ENCODE data around the gene FRMD4B. TPM values are rescaled to one million over a fixed set of nuclear protein-coding genes. Genes with fewer than 3 reads are reported as not detected.

FRMD4B gene
- total and polyA plus RNA-seq, 2 experiments from 2014 or later = 6.4 to 12.8 TPM

- no peak overlapping the region for H3K27ac Mint-ChIP-seq
- Histone ChIP-seq H3K27me3 (ENCODE audit: insufficient read depth) (no peaks in the 10 kb centered on the region), H3K27ac (ENCODE audit: low read depth) (no peak overlapping the region), H3K9me2 (ENCODE audit: insufficient read depth) (no peaks in the 10 kb centered on the region), H3K4me3 (no peak overlapping the region), H3K4me2 (no peak overlapping the region), H3K36me3 (ENCODE audit: insufficient read depth) (no peaks in the 10 kb centered on the region), H2AFZ (no peak overlapping the region), H3K4me1 (ENCODE audit: insufficient read depth) (no peaks in the 10 kb centered on the region), H3F3A (replicated peaks; ENCODE audit: low read depth) (no peaks in the 10 kb centered on the region), H3K79me2 (replicated peaks; ENCODE audit: insufficient read depth) (no peaks in the 10 kb centered on the region), H4K20me1 (replicated peaks; ENCODE audit: insufficient read depth) (no peaks in the 10 kb centered on the region)
- ATAC-seq (no peak), DNase-seq (ENCODE audit: low spot score) (no peak)
- H3K27me3 Mint-ChIP-seq (ENCODE audit: insufficient read depth, low read depth, poor library complexity) = no peaks in the 10 kb centered on the region
- H3K9me3 Mint-ChIP-seq = no peaks in the 10 kb centered on the region
- H3K36me3 Mint-ChIP-seq (ENCODE audit: low read depth) = no peaks in the 10 kb centered on the region
- H3K4me1 Mint-ChIP-seq = no peaks in the 10 kb centered on the region
- TF ChIP-seq ETS1 (IDR thresholded peaks at IDR 0.05) (no peak), JUNB (IDR thresholded peaks at IDR 0.05; ENCODE audit: unreplicated experiment) (no peak), CTCF (conservative IDR thresholded peaks at IDR 0.05; ENCODE audit: low read depth in 2 of 2) (no peak), EZH2phosphoT487 (IDR thresholded peaks at IDR 0.05; ENCODE audit: unreplicated experiment) (no peak), STAT1 (IDR thresholded peaks at IDR 0.05; ENCODE audit: unreplicated experiment) (no peak), ZNF462 (CRISPR knock-in tag; IDR thresholded peaks at IDR 0.05) (no peak), REST (IDR thresholded peaks at IDR 0.05; ENCODE audit: unreplicated experiment) (no peak), POLR2AphosphoS5 (IDR thresholded peaks at IDR 0.05; ENCODE audit: low read depth) (no peak), ZNF331 (CRISPR knock-in tag; IDR thresholded peaks at IDR 0.05; ENCODE audit: low read depth) (no peak), ZNF114 (CRISPR knock-in tag; IDR thresholded peaks at IDR 0.05) (no peak), EZH2 (IDR thresholded peaks at IDR 0.05; ENCODE audit: low read depth, unreplicated experiment) (no peak), CREB1 (CRISPR knock-in tag; IDR thresholded peaks at IDR 0.05; ENCODE audit: low read depth) (no peak), NANOG (IDR thresholded peaks at IDR 0.05; ENCODE audit: borderline replicate concordance) (no peak)
- no peak overlapping the region for H3K4me3 Mint-ChIP-seq
Observed at GRCh38 chr3:69300296-69300695, 85.6 kb downstream of the FRMD4B start.
